GM19463 (cell line): ENCODE measurements around the gene OR2M7.
"Not testable (repeated sequence)": the region's sequence is repeated elsewhere in the genome, so short reads cannot be mapped to it uniquely, and the experiment has no call there.

ENCODE experiments used
- ATAC-seq: cut with Tn5 transposase; IDR thresholded peaks from one replicate; pipeline ENCODE4 v1.9.1; 2021; ENCODE audit warnings: mild to moderate bottlenecking, moderate library complexity; ENCODE audit not compliant: unreplicated experiment

OR2M7 gene, protein sequence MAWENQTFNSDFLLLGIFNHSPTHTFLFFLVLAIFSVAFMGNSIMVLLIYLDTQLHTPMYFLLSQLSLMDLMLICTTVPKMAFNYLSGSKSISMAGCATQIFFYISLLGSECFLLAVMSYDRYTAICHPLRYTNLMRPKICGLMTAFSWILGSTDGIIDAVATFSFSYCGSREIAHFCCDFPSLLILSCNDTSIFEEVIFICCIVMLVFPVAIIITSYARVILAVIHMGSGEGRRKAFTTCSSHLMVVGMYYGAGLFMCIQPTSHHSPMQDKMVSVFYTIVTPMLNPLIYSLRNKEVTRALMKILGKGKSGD

GRCh38 chr1:248324468-248324867 lies at the start of gene OR2M7:
OR2M7 (minus strand) TSS chr1:248324568; CDS start chr1:248324568, 0 bp downstream.
- no peak for ATAC-seq

DNA sequence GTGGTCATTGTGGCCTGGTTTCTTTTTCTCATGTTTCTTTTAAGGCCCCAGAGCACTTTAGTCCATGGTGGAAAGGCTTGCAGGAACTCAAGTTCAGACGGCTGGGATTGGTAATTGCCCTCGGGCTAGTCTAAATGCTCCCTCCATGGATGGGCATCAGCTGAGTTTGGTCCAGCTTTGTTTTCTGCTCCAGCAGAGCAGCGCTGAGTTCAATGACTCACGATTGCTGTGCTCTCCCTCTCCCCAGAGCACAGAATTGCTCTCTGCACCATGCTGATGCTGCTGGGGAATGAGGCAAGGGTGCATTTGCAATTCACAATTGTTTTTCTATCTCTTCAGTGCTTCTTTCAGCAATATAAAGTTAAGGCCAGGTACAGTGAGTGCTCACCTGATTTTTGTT lies 49.4 kb upstream of the OR2M7 start:
- no peak for ATAC-seq

- no peak for ATAC-seq
Measured at GRCh38 chr1:248372394-248372793, 48.0 kb upstream of the OR2M7 start.

DNA sequence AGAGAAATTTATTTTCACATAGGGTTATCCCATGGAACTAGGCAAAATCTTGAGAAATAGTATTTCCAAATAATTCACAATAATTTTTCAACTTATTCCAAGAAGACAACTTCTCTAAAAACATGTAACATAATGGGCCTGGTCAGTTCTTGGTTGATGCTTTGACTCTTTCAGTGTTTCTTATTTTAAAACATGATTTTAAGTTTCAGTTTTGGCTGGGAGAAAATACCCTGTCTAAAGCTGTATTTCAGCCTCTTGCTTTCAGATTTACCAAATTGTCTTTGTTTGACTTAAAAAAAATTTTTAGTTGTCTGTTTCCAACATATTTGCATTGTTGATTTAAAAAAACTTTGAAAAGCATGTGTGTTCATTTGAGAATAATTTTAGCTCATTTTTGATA lies 42.2 kb upstream of the OR2M7 start:
- no peak for ATAC-seq

GRCh38 chr1:248361121-248361715 lies 36.9 kb upstream of the OR2M7 start, which contains the start of gene OR2T4:
OR2T4 (plus strand) TSS chr1:248361665; CDS start chr1:248361665, 0 bp downstream.
- no peak for ATAC-seq

GRCh38 chr1:248359415-248359814 lies 35.0 kb upstream of the OR2M7 start:
- no peak for ATAC-seq

DNA sequence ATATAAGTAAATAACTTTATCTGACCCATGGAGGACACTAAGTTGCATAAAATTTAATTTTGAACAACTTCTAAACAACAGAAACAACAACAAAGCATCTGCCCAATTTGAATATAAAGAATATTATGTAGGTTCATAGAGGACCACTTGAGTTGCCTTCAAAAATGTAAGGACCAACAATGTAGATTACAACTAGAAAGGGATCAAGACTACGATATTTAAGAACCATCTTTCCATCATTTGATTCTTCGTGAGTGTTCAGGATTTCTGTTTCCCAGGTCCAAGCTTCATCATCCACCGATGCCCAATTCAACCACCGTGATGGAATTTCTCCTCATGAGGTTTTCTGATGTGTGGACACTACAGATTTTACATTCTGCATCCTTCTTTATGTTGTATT lies 24.1 kb upstream of the OR2M7 start, which contains the start of gene OR14C36:
Gene OR14C36 (plus strand): TSS at position 301 of the 400 bp plus-strand sequence. CDS start 0 bp downstream, at position 301.
- no peak for ATAC-seq

DNA sequence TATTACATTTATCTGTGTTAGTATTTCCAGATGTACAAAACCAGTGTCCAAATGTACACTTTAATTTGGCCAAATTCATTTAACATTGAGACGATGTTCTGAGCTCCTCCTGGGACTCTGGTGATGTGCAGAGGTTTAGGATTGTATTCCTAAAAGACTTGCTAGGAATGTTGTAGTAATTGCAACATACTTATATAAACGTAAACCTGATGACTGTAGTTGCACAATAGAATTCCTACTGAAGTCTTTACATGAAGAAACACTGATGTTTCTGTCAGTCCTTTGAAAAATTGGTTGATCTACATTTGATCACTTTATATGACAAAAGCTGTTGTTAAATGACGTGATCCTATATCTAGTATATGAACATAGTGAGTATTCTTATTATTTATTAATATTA lies 19.1 kb upstream of the OR2M7 start:
- no peak for ATAC-seq

DNA sequence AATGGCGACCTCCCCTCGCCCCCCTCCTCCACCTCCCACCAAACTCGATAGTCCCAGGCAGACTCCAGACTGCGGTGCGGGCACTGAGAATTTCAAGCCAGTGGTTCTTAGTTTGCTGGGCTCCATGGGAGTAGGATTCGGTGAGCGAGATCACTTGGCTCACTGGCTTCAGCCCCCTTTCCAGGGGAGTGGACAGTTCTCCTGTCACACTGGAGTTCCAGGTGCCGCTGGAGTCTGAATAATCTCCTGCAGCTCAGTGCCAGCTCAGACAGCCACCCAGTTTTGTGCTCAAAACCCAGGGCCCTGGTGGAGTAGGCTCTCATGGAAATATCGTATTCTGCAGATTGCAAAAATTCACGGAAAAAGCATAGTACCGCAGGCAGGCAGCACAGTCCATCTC lies 7.6 kb downstream of the OR2M7 start:
- no peak for ATAC-seq

DNA sequence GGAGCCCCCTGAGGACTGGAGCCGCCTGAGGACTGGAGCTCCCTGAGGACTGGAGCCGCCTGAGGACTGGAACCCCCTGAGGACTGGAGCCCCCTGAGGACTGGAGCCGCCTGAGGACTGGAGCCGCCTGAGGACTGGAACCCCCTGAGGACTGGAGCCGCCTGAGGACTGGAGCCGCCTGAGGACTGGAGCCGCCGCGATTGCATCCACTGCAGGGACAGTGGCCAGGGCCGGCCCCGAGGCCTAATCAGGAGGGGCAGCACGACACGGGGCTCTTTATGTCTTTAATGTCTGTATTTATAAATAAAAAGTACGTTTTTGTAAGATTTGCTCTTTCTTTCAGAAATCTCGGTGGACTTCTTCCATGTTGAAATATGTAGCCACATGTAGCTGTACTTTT lies 17.6 kb downstream of the OR2M7 start:
- ATAC-seq: not testable (repeated sequence)

DNA sequence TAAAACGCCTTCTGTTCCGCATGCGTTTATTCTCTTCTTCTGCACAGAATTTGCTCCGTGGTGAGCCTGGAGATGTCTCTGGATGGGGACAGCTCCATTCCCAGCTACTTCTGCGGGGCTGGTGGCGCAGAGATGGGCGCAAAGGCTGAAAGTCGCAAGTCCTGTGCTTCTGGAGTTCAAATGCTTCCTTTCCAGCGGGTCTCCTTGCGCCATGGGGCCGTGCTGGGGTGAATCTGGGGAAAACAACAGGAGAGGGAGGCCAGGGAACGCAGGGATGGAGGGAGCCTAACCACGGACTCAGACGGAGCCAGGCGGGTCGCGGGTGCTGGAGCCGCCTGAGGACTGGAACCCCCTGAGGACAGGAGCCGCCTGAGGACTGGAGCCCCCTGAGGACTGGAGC lies 18.3 kb downstream of the OR2M7 start:
- no peak for ATAC-seq

GRCh38 chr1:248305672-248306071 lies 18.7 kb downstream of the OR2M7 start:
- not testable (repeated sequence) for ATAC-seq

GRCh38 chr1:248303324-248303723 lies 21.0 kb downstream of the OR2M7 start, which contains the start of gene OR2T12:
OR2T12 (minus strand) TSS chr1:248303424; CDS start chr1:248295578, 7,846 bp downstream.
- no peak for ATAC-seq

DNA sequence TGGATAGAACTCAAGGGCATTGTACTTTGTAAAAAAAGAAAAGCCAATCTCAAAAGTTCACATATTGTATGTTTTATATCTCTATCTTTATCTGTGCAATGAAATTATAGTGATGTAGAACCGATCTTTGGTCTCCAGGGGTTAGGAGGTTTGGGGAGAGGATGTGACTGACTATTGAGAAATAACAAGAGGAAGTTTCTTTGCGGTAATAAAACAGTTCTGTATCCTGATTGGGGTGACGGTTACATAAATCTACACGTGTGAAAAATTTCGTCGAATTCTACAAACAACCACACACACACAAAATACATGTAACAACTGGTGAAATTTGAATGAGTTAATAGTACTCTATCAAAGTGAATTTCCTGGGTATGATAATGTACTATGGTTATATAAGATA lies 36.0 kb downstream of the OR2M7 start:
- ATAC-seq: no peak

GRCh38 chr1:248277876-248278275 lies 46.5 kb downstream of the OR2M7 start, which contains the start of gene OR2T33:
OR2T33 (minus strand) TSS chr1:248277976; CDS start chr1:248273814, 4,162 bp downstream.
- ATAC-seq: no peak
